ENCODE measurements around the gene SDHAF2.

The SDHAF2 gene

GRCh38 chr11:61404641-61405040 lies 25.3 kb upstream of the SDHAF2 start:
- peaks cover 27% of the 10 kb centered on the region for H3K36me3 ChIP-seq (ENCODE audit: control insufficient read depth, insufficient read depth, low read length)
- DNase-seq (ENCODE audit: low read depth, low spot score) = no peak
- H3K27ac ChIP-seq (ENCODE audit: low read length) = no peak overlapping the region
- no peaks in the 10 kb centered on the region for H3K4me1 ChIP-seq (ENCODE audit: control insufficient read depth, insufficient read depth, low read length)
- no peaks in the 10 kb centered on the region for H3K27me3 ChIP-seq (ENCODE audit: control insufficient read depth, insufficient read depth, low read length)
- WGBS (ENCODE audit: insufficient coverage, insufficient read length) = no CpG with 5 or more reads among the region's 4 CpGs
- H3K9me3 ChIP-seq (ENCODE audit: control insufficient read depth, insufficient read depth, low read length) = no peaks in the 10 kb centered on the region
- no peak overlapping the region for H3K4me3 ChIP-seq (ENCODE audit: low read length)

GRCh38 chr11:61406067-61406466 lies 23.9 kb upstream of the SDHAF2 start:
- Histone ChIP-seq H3K9me3 (ENCODE audit: control insufficient read depth, insufficient read depth, low read length) (no peaks in the 10 kb centered on the region), H3K4me3 (ENCODE audit: low read length) (no peak overlapping the region), H3K36me3 (ENCODE audit: control insufficient read depth, insufficient read depth, low read length) (peaks cover 39% of the 10 kb centered on the region), H3K4me1 (ENCODE audit: control insufficient read depth, insufficient read depth, low read length) (no peaks in the 10 kb centered on the region), H3K27me3 (ENCODE audit: control insufficient read depth, insufficient read depth, low read length) (no peaks in the 10 kb centered on the region), H3K27ac (ENCODE audit: low read length) (no peak overlapping the region)
- WGBS (ENCODE audit: insufficient coverage, insufficient read length) = no CpG with 5 or more reads among the region's 2 CpGs
- DNase-seq (ENCODE audit: low read depth, low spot score) = no peak

DNA sequence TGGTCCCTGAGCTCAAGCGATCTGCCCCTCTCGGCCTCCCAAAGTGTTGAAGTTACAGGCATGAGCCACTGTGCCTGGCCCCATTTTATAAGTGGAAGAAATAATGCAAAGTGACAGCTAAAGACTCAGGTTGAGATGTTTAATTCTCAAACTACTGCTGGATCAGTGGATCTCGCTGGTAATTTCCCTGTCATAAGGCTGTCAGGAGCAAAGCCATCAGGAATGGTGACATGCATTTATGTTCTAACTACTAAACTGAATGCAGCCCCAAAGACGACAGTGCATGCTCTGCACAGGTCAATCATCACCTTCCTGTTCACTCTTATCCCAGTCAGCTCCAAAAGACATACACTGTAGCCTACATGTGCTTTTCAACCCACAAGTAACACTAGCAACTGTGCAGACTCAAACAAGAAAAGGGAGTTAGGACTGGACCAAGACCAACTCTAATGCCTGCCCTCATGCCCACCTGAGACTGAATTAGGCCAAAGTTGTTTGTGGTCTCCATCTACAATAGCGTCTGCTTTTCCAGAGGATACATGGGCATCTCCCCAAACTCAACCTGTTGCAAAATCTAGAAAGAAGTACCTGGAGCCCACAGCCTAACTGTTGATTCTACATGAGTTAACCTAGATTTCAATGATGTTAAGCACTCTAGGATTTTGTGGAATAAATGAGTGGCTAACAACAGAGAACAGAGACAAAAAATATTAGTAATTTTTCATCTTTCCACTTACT lies 22.8 kb upstream of the SDHAF2 start:
- Histone ChIP-seq H3K27ac (ENCODE audit: low read length) (no peak overlapping the region), H3K9me3 (ENCODE audit: control insufficient read depth, insufficient read depth, low read length) (no peaks in the 10 kb centered on the region), H3K27me3 (ENCODE audit: control insufficient read depth, insufficient read depth, low read length) (no peaks in the 10 kb centered on the region), H3K4me3 (ENCODE audit: low read length) (no peak overlapping the region), H3K4me1 (ENCODE audit: control insufficient read depth, insufficient read depth, low read length) (no peaks in the 10 kb centered on the region), H3K36me3 (ENCODE audit: control insufficient read depth, insufficient read depth, low read length) (peaks cover 45% of the 10 kb centered on the region)
- WGBS (ENCODE audit: insufficient coverage, insufficient read length) = no CpG with 5 or more reads among the region's 5 CpGs
- DNase-seq (ENCODE audit: low read depth, low spot score) = no peak

DNA sequence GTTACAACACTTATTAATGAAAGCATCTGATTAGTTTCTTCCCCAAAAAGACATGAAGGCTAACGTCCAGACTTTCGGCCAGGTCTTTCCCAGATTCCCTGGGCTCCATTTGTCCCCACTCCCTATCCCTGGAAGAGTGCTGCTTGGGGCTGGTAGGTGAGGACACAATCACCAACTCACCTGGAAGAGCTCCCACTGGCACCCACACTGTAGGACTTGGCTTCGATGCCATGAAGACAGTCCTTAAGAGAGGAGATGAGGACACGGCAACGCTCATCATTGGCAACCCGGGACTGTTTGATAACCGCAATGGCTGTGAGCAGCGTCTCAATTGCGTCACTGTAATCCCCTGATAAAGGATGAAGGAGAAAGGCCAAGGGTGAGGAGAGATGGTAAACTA lies 18.3 kb upstream of the SDHAF2 start:
- Histone ChIP-seq H3K9me3 (ENCODE audit: control insufficient read depth, insufficient read depth, low read length) (no peaks in the 10 kb centered on the region), H3K27ac (ENCODE audit: low read length) (no peak overlapping the region), H3K4me3 (ENCODE audit: low read length) (no peak overlapping the region), H3K27me3 (ENCODE audit: control insufficient read depth, insufficient read depth, low read length) (no peaks in the 10 kb centered on the region), H3K36me3 (ENCODE audit: control insufficient read depth, insufficient read depth, low read length) (peaks cover 46% of the 10 kb centered on the region), H3K4me1 (ENCODE audit: control insufficient read depth, insufficient read depth, low read length) (no peaks in the 10 kb centered on the region)
- WGBS (ENCODE audit: insufficient coverage, insufficient read length) = no CpG with 5 or more reads among the region's 9 CpGs
- no peak for DNase-seq (ENCODE audit: low read depth, low spot score)

DNA sequence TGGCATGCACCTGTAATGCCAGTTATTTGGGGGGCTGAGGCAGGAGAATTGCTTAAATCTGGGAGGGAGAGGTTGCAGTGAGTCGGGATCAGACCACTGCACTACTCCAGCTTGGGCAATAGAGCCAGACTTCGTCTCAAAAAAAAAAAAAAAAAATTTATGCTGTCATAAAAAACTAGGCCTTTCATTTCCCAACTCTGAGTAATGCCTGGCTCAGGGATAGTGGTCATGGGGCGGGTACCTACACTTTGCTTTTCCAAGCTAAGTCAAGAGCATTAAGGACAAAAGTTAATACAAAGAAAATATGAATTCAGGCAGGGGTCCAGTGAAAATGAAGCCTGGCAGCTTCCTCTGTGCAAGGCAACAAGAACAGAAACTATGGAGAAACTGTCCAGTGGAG lies 16.4 kb upstream of the SDHAF2 start:
- Histone ChIP-seq H3K4me3 (ENCODE audit: low read length) (no peak overlapping the region), H3K36me3 (ENCODE audit: control insufficient read depth, insufficient read depth, low read length) (peaks cover 44% of the 10 kb centered on the region), H3K27ac (ENCODE audit: low read length) (no peak overlapping the region), H3K4me1 (ENCODE audit: control insufficient read depth, insufficient read depth, low read length) (no peaks in the 10 kb centered on the region), H3K27me3 (ENCODE audit: control insufficient read depth, insufficient read depth, low read length) (no peaks in the 10 kb centered on the region), H3K9me3 (ENCODE audit: control insufficient read depth, insufficient read depth, low read length) (no peaks in the 10 kb centered on the region)
- no CpG with 5 or more reads among the region's 3 CpGs for WGBS (ENCODE audit: insufficient coverage, insufficient read length)
- no peak for DNase-seq (ENCODE audit: low read depth, low spot score)

DNA sequence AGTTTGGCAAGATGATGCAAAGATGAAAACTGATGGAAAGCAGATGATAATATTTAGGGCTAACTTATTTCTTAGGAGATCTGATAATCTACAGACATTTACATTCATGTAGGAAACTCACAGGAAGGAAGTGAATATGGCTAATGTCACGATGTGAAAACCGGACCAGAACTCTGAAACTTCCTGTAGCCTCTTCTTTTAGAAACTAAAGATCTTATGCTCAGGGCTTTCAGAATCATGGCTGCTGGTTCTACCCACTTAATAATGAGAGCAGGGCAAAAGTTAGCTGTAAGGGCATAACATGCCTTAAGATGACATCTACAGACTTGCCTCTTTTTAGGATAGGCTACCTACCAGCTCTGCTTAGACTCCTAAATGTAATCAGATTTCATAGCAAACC lies 15.4 kb upstream of the SDHAF2 start:
- Histone ChIP-seq H3K4me1 (ENCODE audit: control insufficient read depth, insufficient read depth, low read length) (no peaks in the 10 kb centered on the region), H3K27ac (ENCODE audit: low read length) (no peak overlapping the region), H3K27me3 (ENCODE audit: control insufficient read depth, insufficient read depth, low read length) (no peaks in the 10 kb centered on the region), H3K9me3 (ENCODE audit: control insufficient read depth, insufficient read depth, low read length) (no peaks in the 10 kb centered on the region), H3K36me3 (ENCODE audit: control insufficient read depth, insufficient read depth, low read length) (peaks cover 42% of the 10 kb centered on the region), H3K4me3 (ENCODE audit: low read length) (no peak overlapping the region)
- WGBS (ENCODE audit: insufficient coverage, insufficient read length) = no CpG with 5 or more reads among the region's 2 CpGs
- DNase-seq (ENCODE audit: low read depth, low spot score) = no peak

GRCh38 chr11:61415381-61415780 lies 14.5 kb upstream of the SDHAF2 start:
- Histone ChIP-seq H3K9me3 (ENCODE audit: control insufficient read depth, insufficient read depth, low read length) (no peaks in the 10 kb centered on the region), H3K4me3 (ENCODE audit: low read length) (no peak overlapping the region), H3K27me3 (ENCODE audit: control insufficient read depth, insufficient read depth, low read length) (no peaks in the 10 kb centered on the region), H3K27ac (ENCODE audit: low read length) (no peak overlapping the region), H3K4me1 (ENCODE audit: control insufficient read depth, insufficient read depth, low read length) (no peaks in the 10 kb centered on the region), H3K36me3 (ENCODE audit: control insufficient read depth, insufficient read depth, low read length) (peaks cover 38% of the 10 kb centered on the region; the same call in 1 of the 2 replicates)
- WGBS (ENCODE audit: insufficient coverage, insufficient read length) = no CpG with 5 or more reads among the region's 6 CpGs
- no peak for DNase-seq (ENCODE audit: low read depth, low spot score)

- no peak for DNase-seq (ENCODE audit: low read depth, low spot score)
- Histone ChIP-seq H3K4me3 (ENCODE audit: low read length) (no peak overlapping the region), H3K4me1 (ENCODE audit: control insufficient read depth, insufficient read depth, low read length) (no peaks in the 10 kb centered on the region), H3K27ac (ENCODE audit: low read length) (no peak overlapping the region), H3K36me3 (ENCODE audit: control insufficient read depth, insufficient read depth, low read length) (peaks cover 35% of the 10 kb centered on the region; the same call in 1 of the 2 replicates), H3K9me3 (ENCODE audit: control insufficient read depth, insufficient read depth, low read length) (no peaks in the 10 kb centered on the region), H3K27me3 (ENCODE audit: control insufficient read depth, insufficient read depth, low read length) (no peaks in the 10 kb centered on the region)
- WGBS (ENCODE audit: insufficient coverage, insufficient read length) = no CpG with 5 or more reads among the region's 3 CpGs
Observed at GRCh38 chr11:61416941-61417340, 13.0 kb upstream of the SDHAF2 start.

GRCh38 chr11:61417670-61418069 lies 12.3 kb upstream of the SDHAF2 start:
- no peak for DNase-seq (ENCODE audit: low read depth, low spot score)
- Histone ChIP-seq H3K4me1 (ENCODE audit: control insufficient read depth, insufficient read depth, low read length) (no peaks in the 10 kb centered on the region), H3K36me3 (ENCODE audit: control insufficient read depth, insufficient read depth, low read length) (peaks cover 35% of the 10 kb centered on the region; the same call in 1 of the 2 replicates), H3K27ac (ENCODE audit: low read length) (no peak overlapping the region), H3K4me3 (ENCODE audit: low read length) (no peak overlapping the region), H3K27me3 (ENCODE audit: control insufficient read depth, insufficient read depth, low read length) (no peaks in the 10 kb centered on the region), H3K9me3 (ENCODE audit: control insufficient read depth, insufficient read depth, low read length) (no peaks in the 10 kb centered on the region)
- no CpG with 5 or more reads among the region's 2 CpGs for WGBS (ENCODE audit: insufficient coverage, insufficient read length)

DNA sequence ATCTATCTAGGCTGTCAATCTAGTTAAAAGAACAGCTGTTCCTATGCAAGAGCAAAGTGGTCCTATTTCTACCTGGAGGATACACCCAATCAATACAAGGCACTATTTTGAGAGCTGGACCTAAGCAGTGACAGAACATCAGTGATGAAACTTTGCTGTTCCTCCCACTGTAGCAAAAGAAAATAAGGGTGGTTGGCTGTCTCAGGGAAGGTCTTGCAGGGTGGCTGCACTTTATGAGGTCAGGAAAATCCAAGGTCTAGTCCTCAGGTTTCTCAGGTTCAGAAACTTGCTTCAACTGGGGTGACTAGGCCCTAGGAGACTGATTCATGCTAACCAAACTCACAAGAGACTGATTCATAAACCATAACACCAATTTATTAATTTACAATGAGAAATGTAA lies 11.8 kb upstream of the SDHAF2 start:
- H3K27ac ChIP-seq (ENCODE audit: low read length) = no peak overlapping the region
- H3K4me3 ChIP-seq (ENCODE audit: low read length) = no peak overlapping the region
- no peak for DNase-seq (ENCODE audit: low read depth, low spot score)
- H3K27me3 ChIP-seq (ENCODE audit: control insufficient read depth, insufficient read depth, low read length) = no peaks in the 10 kb centered on the region
- H3K4me1 ChIP-seq (ENCODE audit: control insufficient read depth, insufficient read depth, low read length) = no peaks in the 10 kb centered on the region
- peaks cover 35% of the 10 kb centered on the region; the same call in 1 of the 2 replicates for H3K36me3 ChIP-seq (ENCODE audit: control insufficient read depth, insufficient read depth, low read length)
- no peaks in the 10 kb centered on the region for H3K9me3 ChIP-seq (ENCODE audit: control insufficient read depth, insufficient read depth, low read length)

GRCh38 chr11:61422226-61422625 lies 7.7 kb upstream of the SDHAF2 start:
- no CpG with 5 or more reads among the region's 3 CpGs for WGBS (ENCODE audit: insufficient coverage, insufficient read length)
- DNase-seq (ENCODE audit: low read depth, low spot score) = no peak
- H3K4me3 ChIP-seq (ENCODE audit: low read length) = no peak overlapping the region
- no peaks in the 10 kb centered on the region for H3K4me1 ChIP-seq (ENCODE audit: control insufficient read depth, insufficient read depth, low read length)
- H3K27me3 ChIP-seq (ENCODE audit: control insufficient read depth, insufficient read depth, low read length) = no peaks in the 10 kb centered on the region
- no peak overlapping the region for H3K27ac ChIP-seq (ENCODE audit: low read length)
- H3K9me3 ChIP-seq (ENCODE audit: control insufficient read depth, insufficient read depth, low read length) = no peaks in the 10 kb centered on the region
- peaks cover 13% of the 10 kb centered on the region; the same call in 1 of the 2 replicates for H3K36me3 ChIP-seq (ENCODE audit: control insufficient read depth, insufficient read depth, low read length)
